ENCODE data around the gene PTPRU.

PTPRU gene

DNA sequence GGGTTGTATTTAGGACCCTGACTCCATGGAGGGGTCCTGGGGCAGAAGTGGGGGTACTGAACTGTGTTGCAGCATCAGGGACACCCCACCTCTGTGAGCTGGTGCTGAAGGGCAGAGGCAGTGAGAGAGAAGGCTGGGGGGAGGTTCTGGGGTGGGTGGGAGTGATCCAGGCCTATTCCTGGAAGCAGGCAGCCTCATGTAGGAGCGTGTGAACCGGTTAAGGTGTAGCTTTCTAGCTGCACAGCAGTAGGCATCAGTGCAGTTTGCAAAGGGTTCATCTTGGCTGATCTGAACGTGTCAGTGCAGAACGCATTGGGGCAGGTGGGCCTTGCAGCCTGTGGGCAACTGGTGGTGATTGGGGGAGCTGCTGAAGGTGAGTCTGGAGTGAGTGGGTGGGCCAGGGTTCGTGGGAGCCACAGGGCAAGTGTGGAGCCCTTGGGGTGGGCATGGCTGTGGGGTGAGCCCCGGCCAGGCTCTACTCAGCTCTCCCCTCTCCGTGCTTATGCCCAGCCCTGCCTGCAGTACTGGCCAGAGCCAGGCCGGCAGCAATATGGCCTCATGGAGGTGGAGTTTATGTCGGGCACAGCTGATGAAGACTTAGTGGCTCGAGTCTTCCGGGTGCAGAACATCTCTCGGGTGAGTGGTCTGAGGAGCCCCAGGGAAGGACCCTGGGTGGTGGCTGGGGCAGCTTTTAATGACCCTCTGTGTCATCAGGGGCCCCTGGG, 86.7 kb downstream of the PTPRU start:
- DNase-seq (ENCODE audit: low read depth) = no peak
- TF ChIP-seq, protein P1, sequence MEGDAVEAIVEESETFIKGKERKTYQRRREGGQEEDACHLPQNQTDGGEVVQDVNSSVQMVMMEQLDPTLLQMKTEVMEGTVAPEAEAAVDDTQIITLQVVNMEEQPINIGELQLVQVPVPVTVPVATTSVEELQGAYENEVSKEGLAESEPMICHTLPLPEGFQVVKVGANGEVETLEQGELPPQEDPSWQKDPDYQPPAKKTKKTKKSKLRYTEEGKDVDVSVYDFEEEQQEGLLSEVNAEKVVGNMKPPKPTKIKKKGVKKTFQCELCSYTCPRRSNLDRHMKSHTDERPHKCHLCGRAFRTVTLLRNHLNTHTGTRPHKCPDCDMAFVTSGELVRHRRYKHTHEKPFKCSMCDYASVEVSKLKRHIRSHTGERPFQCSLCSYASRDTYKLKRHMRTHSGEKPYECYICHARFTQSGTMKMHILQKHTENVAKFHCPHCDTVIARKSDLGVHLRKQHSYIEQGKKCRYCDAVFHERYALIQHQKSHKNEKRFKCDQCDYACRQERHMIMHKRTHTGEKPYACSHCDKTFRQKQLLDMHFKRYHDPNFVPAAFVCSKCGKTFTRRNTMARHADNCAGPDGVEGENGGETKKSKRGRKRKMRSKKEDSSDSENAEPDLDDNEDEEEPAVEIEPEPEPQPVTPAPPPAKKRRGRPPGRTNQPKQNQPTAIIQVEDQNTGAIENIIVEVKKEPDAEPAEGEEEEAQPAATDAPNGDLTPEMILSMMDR (IDR thresholded peaks at IDR 0.05; ENCODE audit: control insufficient read depth, extremely low read depth, insufficient read depth) = no peak
- H3K4me3 ChIP-seq (ENCODE audit: low read depth, low read length) = no peak overlapping the region

DNA sequence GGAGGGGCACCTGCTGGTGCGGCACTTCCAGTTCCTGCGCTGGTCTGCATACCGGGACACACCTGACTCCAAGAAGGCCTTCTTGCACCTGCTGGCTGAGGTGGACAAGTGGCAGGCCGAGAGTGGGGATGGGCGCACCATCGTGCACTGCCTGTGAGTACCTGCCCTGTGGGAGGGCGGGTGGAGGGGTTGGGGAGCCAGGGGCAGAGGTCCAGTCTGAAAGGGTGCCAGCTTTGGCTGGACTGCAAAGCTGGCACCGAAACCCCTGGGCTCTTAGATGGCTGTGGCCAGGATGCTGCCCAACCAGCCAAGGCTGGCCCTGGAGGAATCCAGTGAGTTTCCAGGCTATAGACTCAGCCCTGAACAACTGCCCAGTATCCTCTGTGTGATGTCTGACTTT, 87.3 kb downstream of the PTPRU start:
- no peak for DNase-seq (ENCODE audit: low read depth)
- no peak overlapping the region for H3K4me3 ChIP-seq (ENCODE audit: low read depth, low read length)
- TF ChIP-seq, protein P1 (IDR thresholded peaks at IDR 0.05; ENCODE audit: control insufficient read depth, extremely low read depth, insufficient read depth) = no peak

DNA sequence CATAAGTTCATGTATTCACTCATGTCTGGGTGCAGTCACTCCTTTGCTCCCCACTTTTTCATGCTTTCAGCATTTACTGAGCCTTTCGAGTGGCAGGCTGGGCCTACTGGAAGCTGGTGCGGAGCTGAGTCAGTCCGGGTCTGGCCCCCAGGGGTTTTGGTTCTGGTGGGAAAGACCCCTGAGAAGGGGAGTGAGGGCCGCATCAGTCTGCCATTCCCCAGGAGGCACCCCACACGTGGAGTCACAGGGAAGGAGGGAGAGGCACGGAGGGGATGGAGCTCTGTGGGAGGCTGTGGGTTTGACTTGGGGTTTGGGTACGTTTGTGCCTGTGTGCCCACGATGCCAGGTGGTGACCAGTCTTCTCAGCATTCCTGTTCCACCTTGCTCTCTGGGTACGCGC, 87.9 kb downstream of the PTPRU start:
- TF ChIP-seq, protein P1 (IDR thresholded peaks at IDR 0.05; ENCODE audit: control insufficient read depth, extremely low read depth, insufficient read depth) = no peak
- DNase-seq (ENCODE audit: low read depth) = no peak
- H3K4me3 ChIP-seq (ENCODE audit: low read depth, low read length) = no peak overlapping the region

DNA sequence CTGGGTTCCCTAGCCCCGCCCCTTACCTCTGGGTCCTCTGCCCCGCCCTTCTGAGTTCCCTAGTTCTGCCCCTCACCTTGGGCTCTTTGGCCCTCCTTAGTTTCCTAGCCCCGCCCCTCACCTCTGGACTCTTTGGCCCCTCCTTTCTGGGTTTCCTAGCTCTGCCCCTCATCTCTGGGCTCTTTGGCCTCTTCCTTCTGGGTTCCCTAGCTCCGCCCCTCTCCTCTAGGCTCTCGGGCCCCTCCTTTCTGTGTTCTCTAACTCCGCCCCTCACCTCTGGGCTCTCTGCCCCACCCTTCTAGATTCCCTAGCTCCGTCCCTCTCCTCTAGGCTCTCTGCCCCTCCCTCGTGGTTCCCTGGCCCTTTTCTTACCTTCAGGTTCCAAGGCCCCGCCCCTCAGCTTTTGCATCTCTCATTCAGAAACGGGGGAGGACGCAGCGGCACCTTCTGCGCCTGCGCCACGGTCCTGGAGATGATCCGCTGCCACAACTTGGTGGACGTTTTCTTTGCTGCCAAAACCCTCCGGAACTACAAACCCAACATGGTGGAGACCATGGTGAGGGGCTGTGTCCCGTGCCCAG, 88.5 kb downstream of the PTPRU start:
- no peak for DNase-seq (ENCODE audit: low read depth)
- H3K4me3 ChIP-seq (ENCODE audit: low read depth, low read length) = no peak overlapping the region
- TF ChIP-seq, protein P1 (IDR thresholded peaks at IDR 0.05; ENCODE audit: control insufficient read depth, extremely low read depth, insufficient read depth) = no peak

DNA sequence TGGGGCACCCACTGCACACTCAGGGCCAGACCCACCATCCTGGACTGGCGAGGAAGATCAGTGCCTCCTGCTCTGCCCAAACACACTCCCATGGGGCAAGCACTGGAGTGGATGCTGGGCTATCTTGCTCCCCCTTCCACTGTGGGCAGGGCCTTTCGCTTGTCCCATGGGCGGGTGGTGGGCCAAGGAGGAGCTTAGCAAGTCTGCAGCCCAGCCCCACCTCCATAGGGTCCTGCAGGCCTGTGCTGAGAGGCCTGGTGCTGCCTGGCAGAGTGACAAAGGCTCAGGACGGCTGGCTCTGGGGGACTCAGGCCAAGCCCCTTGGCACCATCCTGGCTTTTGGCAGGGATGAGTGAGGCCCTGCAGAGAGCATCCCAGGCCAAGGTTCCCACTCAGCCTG, 89.4 kb downstream of the PTPRU start:
- DNase-seq (ENCODE audit: low read depth) = no peak
- TF ChIP-seq, protein P1 (IDR thresholded peaks at IDR 0.05; ENCODE audit: control insufficient read depth, extremely low read depth, insufficient read depth) = no peak
- no peak overlapping the region for H3K4me3 ChIP-seq (ENCODE audit: low read depth, low read length)

DNA sequence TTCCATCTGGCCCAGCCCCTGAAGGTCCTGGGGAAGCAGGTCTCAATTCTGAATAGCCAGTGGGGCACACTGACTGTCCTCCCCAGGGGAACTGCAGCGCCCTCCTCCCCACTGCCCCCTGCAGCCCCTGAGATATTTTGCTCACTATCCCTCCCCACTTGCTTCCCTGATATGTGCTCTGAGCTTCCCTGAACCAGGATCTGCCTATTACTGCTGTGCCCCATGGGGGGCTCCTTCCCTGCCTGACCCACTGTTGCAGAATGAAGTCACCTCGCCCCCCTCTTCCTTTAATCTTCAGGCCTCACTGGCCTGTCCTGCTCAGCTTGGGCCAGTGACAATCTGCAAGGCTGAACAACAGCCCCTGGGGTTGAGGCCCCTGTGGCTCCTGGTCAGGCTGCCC, 89.8 kb downstream of the PTPRU start:
- DNase-seq (ENCODE audit: low read depth) = no peak
- no peak overlapping the region for H3K4me3 ChIP-seq (ENCODE audit: low read depth, low read length)
- TF ChIP-seq, protein P1 (IDR thresholded peaks at IDR 0.05; ENCODE audit: control insufficient read depth, extremely low read depth, insufficient read depth) = no peak
